Esophagus squamous epithelium (tissue), 5 donors: Measurements from ENCODE around the gene PEX11A. TPM values are rescaled to one million over a fixed set of nuclear protein-coding genes. Genes with fewer than 3 reads are reported as not detected.

Experiments
- DNase-seq: peaks from one replicate; lab custom pipeline; 2025; lab: John Stamatoyannopoulos, UW
- H3K27ac ChIP-seq, 4 donors: fragments of 200-600 bp; sonication (generic); one replicate each; pipeline ENCODE4 v1.5.1; 2016 to 2019; ENCODE audit warnings: mild to moderate bottlenecking in 1 of 4
- H3K27me3 ChIP-seq, 4 donors: fragments of 200-600 bp; sonication (generic); 1 replicate in 3 of 4; 2 replicates in 1 of 4; pipeline versions ENCODE4 v1.5.1 to v1.6.0; 2017 to 2021; ENCODE audit warnings: antibody characterized with exemption in 1 of 4
- H3K36me3 ChIP-seq, 3 donors: fragments of 200-600 bp; sonication (generic); one replicate each; pipeline ENCODE4 v1.5.1; 2016 to 2019
- H3K4me1 ChIP-seq, 3 donors: fragments of 200-600 bp; sonication (generic); one replicate each; pipeline ENCODE4 v1.5.1; 2017 to 2019
- H3K4me3 ChIP-seq, 4 donors: fragments of 200-600 bp; sonication (generic); 1 replicate in 3 of 4; 2 replicates in 1 of 4; pipeline ENCODE4 v1.5.1; 2016 to 2019; ENCODE audit warnings: mild to moderate bottlenecking in 2 of 4, moderate library complexity in 1 of 4
- H3K9me3 ChIP-seq, 3 donors: fragments of 200-600 bp; sonication (generic); one replicate each; pipeline ENCODE4 v1.5.1; 2016 to 2019
- POLR2A ChIP-seq, 4 donors: fragments of 450-650 bp; IDR thresholded peaks; one replicate each; pipeline ENCODE4 v1.6.1; 2017; ENCODE audit warnings: antibody characterized with exemption in 4 of 4, mild to moderate bottlenecking in 4 of 4, moderate library complexity in 3 of 4
- WGBS, 2 donors: methylation state at CpG; one replicate each; pipeline ENCODE4 v1.1.5; 2018; 5-methylcytosine and 5-hydroxymethylcytosine counted together
- intact Hi-C: fragments of 100-400 bp; cut with DNase I; formaldehyde crosslinking; loops from one replicate; pipeline ENCODE4 v1.15.0; 2022
- total RNA-seq, 4 donors: library from RNA; depleted of rRNA; stranded (reverse); fragments of >200 nt; gene quantifications; one replicate each; pipeline ENCODE4 v1.1.0, GENCODE V29; 2016
- TF ChIP-seq, protein P1 (sequence below), 6 experiments: fragments of 450-650 bp in 4 of 6; fragments of 200-600 bp in 2 of 6; sonication (generic) in 2 of 6; IDR thresholded peaks; one replicate each; pipeline ENCODE4 v1.5.1; 2016 to 2019; ENCODE audit warnings: antibody characterized with exemption in 6 of 6, mild to moderate bottlenecking in 4 of 6, moderate library complexity in 4 of 6
- donor health status: DM: yes; HTN: yes; CAD: no.

Gene PEX11A
- total RNA-seq, 4 donors from 2014 or later = 3.1 to 6.7 (median 5.6) TPM

DNA sequence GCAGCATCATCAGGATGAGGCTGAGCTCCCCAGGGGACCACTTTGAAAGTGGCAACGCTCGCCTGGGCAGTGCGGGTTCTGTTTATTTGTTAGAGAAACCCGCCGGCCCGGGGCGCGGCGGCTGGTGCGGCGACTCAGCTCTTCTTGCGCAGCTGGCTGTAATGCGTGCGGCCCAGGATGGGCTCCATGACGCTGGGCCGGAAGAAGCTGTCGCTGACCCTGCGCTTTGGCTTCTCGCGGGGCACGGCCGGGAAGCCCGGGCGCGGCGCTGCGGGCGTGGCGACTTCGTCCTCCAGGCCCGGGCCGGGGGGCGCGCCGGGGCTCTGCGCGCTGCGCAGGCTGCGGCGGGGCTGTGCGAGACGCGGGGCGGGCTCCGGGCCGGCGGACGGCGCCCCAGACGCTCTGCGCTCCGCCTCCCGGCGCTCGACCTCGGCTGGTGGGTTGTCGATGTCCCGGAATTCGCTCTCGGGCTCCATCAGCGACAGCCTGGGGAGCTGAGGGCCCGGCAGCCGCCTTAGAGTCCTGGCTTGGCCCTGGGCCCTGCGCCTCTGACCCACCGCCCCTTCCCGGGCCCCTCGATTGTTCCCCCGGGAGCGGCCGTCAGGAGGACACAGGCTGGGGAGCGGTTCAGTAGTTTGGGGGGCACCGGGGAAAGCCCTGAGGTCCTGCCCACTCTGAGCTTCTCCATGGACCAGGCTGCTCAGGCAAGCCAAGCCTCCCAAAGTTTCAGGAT, 24.9 kb downstream of the PEX11A start:
- TF ChIP-seq, protein P1, sequence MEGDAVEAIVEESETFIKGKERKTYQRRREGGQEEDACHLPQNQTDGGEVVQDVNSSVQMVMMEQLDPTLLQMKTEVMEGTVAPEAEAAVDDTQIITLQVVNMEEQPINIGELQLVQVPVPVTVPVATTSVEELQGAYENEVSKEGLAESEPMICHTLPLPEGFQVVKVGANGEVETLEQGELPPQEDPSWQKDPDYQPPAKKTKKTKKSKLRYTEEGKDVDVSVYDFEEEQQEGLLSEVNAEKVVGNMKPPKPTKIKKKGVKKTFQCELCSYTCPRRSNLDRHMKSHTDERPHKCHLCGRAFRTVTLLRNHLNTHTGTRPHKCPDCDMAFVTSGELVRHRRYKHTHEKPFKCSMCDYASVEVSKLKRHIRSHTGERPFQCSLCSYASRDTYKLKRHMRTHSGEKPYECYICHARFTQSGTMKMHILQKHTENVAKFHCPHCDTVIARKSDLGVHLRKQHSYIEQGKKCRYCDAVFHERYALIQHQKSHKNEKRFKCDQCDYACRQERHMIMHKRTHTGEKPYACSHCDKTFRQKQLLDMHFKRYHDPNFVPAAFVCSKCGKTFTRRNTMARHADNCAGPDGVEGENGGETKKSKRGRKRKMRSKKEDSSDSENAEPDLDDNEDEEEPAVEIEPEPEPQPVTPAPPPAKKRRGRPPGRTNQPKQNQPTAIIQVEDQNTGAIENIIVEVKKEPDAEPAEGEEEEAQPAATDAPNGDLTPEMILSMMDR (IDR thresholded peaks at IDR 0.05) = no peak
- peak in 2 of 4 donors; percentile 18 to 28 for TF ChIP-seq POLR2A (IDR thresholded peaks at IDR 0.05)
- intact Hi-C loops = no loop called here
- H3K36me3 ChIP-seq = no peaks in the 10 kb centered on the region
- DNase-seq = no peak
- H3K27me3 ChIP-seq = peaks cover 0 to 9% (median 0%) of the 10 kb centered on the region in 4 donors
- H3K9me3 ChIP-seq = no peaks in the 10 kb centered on the region
- peaks cover 11 to 35% (median 11%) of the 10 kb centered on the region in 3 donors for H3K4me1 ChIP-seq
- WGBS, 2 donors = 0% methylated on average over 5 to 14 of the region's 72 CpGs
- peak overlapping the region; percentile 75 to 94 (median 84) for H3K27ac ChIP-seq
- peak overlapping the region; percentile 32 to 68 (median 46) for H3K4me3 ChIP-seq

DNA sequence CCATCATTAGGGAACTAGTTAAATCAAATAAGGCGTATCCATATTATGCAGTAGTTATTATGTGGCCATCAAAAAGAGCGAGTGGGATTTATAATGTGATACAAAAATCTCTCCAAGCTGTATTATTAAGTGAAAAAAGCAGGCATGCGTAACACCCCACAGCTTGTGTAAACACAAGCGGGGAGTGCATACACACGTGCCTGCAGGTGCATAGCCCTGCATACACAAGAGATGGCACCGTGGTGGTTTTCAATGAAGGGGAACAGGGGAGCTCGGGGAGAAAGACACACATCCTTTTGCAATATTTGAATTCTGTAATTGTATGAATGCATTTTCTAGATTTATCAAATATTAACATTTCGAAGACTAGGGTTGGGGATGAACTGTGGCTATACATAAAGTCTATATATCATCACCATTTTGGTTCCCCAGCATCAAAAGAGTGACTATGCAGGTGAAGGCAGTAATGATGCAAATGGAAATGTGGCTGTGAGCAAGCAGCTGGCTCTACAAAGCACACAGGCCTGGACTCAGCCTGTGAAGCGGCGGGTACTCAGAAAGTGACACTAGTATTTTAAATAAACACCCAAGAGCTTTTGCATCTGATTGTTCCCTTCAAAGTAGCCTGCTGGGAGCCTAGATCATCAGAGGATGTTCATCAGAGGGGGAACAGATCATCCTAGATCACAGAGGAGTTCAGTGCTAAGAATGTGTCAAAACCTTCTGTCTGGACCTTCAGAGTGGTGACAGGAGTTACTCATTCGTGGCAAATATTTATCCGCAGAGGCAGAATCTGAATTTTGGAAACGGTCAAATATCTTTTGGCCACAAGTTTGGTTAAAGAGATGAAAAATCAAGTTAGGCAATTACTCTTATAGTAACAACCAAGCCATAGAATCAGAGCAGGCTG, 25.9 kb downstream of the PEX11A start:
- TF ChIP-seq POLR2A (IDR thresholded peaks at IDR 0.05) = no peak
- TF ChIP-seq, protein P1 (IDR thresholded peaks at IDR 0.05) = no peak
- intact Hi-C loops = no loop called here
- Histone ChIP-seq H3K36me3 (no peaks in the 10 kb centered on the region), H3K27me3 (peaks cover 0 to 9% (median 0%) of the 10 kb centered on the region in 4 donors), H3K27ac (peak overlapping the region; percentile 54 to 87 (median 78)), H3K4me1 (peaks cover 11 to 35% (median 11%) of the 10 kb centered on the region in 3 donors), H3K4me3 (peak overlapping the region; percentile 32 to 68 (median 46)), H3K9me3 (no peaks in the 10 kb centered on the region)
- WGBS, 2 donors = 80 to 82% methylated on average over 13 of the region's 13 CpGs
- no peak for DNase-seq

DNA sequence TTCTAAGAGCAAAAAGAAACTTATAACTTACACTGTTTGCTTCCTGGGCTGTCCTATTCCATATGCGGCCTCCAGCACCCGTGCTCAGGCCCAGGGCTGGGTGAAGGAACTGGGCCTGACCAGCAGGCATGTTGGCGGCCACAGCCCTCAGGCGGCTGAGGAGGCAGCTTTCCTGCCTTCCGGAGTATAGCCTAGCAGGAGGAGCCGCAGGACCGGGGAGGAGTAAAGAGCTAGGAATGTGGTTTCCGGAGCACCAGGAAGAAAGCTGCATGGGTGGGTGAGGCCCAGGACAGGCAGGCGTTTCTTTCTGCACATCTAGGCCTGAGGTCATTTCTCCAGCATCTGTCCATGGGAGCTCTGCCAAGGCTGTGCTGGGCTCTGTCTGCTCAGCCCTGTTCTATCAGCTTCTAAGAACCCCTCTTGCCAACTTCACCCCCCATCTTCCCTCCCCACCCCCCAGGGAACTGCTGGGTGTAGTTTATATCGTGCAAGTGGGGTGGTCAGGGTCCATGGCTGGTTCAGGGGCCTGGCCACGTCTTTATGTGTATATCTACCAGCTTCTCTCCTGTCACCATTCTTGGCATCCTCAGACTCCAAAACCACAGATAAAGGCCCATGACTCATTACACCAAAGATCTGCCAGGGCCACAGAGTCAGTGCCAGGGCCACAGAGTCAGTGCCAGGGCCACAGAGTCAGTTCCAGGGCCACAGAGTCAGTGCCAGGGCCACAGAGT, 27.5 kb downstream of the PEX11A start:
- DNase-seq = no peak
- WGBS, 2 donors = 22 to 34% methylated on average over 9 to 10 of the region's 11 CpGs
- TF ChIP-seq POLR2A (IDR thresholded peaks at IDR 0.05) = no peak
- TF ChIP-seq, protein P1 (IDR thresholded peaks at IDR 0.05) = no peak
- peaks cover 0 to 9% (median 0%) of the 10 kb centered on the region in 4 donors for H3K27me3 ChIP-seq
- no peaks in the 10 kb centered on the region for H3K36me3 ChIP-seq
- H3K4me1 ChIP-seq = peaks cover 11 to 35% (median 11%) of the 10 kb centered on the region in 3 donors
- H3K9me3 ChIP-seq = no peaks in the 10 kb centered on the region
- peak overlapping the region; percentile 37 to 76 (median 66) for H3K27ac ChIP-seq
- intact Hi-C loops = no loop called here
- H3K4me3 ChIP-seq = no peak overlapping the region

DNA sequence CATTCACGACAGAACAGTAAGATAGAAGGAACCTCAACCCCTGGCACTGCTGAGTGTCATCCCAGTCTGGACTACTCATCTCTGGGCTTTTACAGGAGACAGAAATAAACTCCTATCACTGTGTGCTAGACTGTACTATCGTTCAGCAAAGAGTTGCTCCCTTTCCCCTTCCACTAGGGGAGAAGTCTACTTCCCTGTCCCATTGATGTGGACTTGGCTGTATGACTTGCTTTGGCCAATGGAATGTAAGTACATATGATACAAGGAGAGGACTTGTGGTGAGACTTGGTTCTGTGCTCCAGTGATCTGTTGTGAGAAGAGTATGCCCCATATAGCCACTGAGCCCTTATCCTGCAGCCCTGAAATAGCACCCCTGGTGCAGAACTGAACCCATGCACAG, 30.0 kb downstream of the PEX11A start:
- Histone ChIP-seq H3K9me3 (no peaks in the 10 kb centered on the region), H3K36me3 (no peaks in the 10 kb centered on the region), H3K27me3 (peaks cover 0 to 14% (median 0%) of the 10 kb centered on the region in 4 donors), H3K27ac (no peak overlapping the region), H3K4me1 (peaks cover 6 to 31% (median 8%) of the 10 kb centered on the region in 3 donors), H3K4me3 (no peak overlapping the region)
- TF ChIP-seq, protein P1 (IDR thresholded peaks at IDR 0.05) = no peak
- TF ChIP-seq POLR2A (IDR thresholded peaks at IDR 0.05) = no peak
- WGBS, 2 donors = 73 to 80% methylated on average over 2 of the region's 2 CpGs
- no peak for DNase-seq
- intact Hi-C loops = no loop called here
